ENCODE measurements around the gene RBMS2. TPM values are rescaled to one million over a fixed set of nuclear protein-coding genes. Genes with fewer than 3 reads are reported as not detected.

Gene RBMS2
- total and polyA plus RNA-seq, 4 experiments from 2014 or later = 0.39 to 2.0 (median 1.5) TPM

GRCh38 chr12:56529656-56530055 lies 8.0 kb downstream of the RBMS2 start:
- H3K9me3 ChIP-seq (ENCODE audit: control insufficient read depth in 1 of 2, low read length in 2 of 2) = no peaks in the 10 kb centered on the region
- no peak overlapping the region for H3K4me3 ChIP-seq (ENCODE audit: low read length in 2 of 2)
- H3K27me3 Mint-ChIP-seq = peaks cover 0 to 3% of the 10 kb centered on the region in 2 donors
- POLR2A ChIA-PET (ENCODE audit: partially characterized antibody) = no interaction called here
- DNase-seq = no peak
- H3K4me1 ChIP-seq (ENCODE audit: insufficient read depth, low read length) = no peaks in the 10 kb centered on the region
- no peak overlapping the region for H3K27ac ChIP-seq (ENCODE audit: low read depth, low read length)
- H3K27me3 ChIP-seq (ENCODE audit: insufficient read depth, low read length) = no peaks in the 10 kb centered on the region
- H3K27ac Mint-ChIP-seq = no peak overlapping the region
- H3K9me3 Mint-ChIP-seq = no peaks in the 10 kb centered on the region
- no peaks in the 10 kb centered on the region for H3K4me1 Mint-ChIP-seq
- H3K36me3 Mint-ChIP-seq = no peaks in the 10 kb centered on the region
- no peaks in the 10 kb centered on the region for H3K36me3 ChIP-seq (ENCODE audit: insufficient read depth, low read length)
- intact Hi-C loops (cut with micrococcal nuclease) = no loop called here
- no peak overlapping the region for H3K4me3 Mint-ChIP-seq
- CTCF ChIA-PET (ENCODE audit: partially characterized antibody) = interaction anchor here (1.2 kb wide), 1 partner anchor 16 kb away, joined by 3 read pairs; no protein-coding TSS in a partner anchor

GRCh38 chr12:56530390-56531055 lies 8.9 kb downstream of the RBMS2 start:
- CTCF ChIA-PET (ENCODE audit: partially characterized antibody) = interaction anchor here (1.2 to 2.1 kb wide), 2 partner anchors 17 to 43 kb away, joined by 3 to 8 read pairs; no protein-coding TSS in a partner anchor
- no peaks in the 10 kb centered on the region for H3K36me3 Mint-ChIP-seq
- H3K4me3 ChIP-seq (ENCODE audit: low read length in 2 of 2) = no peak overlapping the region
- H3K4me1 ChIP-seq (ENCODE audit: insufficient read depth, low read length) = no peaks in the 10 kb centered on the region
- H3K9me3 ChIP-seq (ENCODE audit: control insufficient read depth in 1 of 2, low read length in 2 of 2) = no peaks in the 10 kb centered on the region
- POLR2A ChIA-PET (ENCODE audit: partially characterized antibody) = interaction anchor here (1.2 kb wide), 1 partner anchor 16 kb away, joined by 5 read pairs; no protein-coding TSS in a partner anchor
- H3K9me3 Mint-ChIP-seq = no peaks in the 10 kb centered on the region
- peak overlapping the region in 1 of 7 donors; percentile 19 for H3K27ac Mint-ChIP-seq
- no peaks in the 10 kb centered on the region for H3K4me1 Mint-ChIP-seq
- H3K36me3 ChIP-seq (ENCODE audit: insufficient read depth, low read length) = no peaks in the 10 kb centered on the region
- peaks cover 0 to 3% of the 10 kb centered on the region in 2 donors for H3K27me3 Mint-ChIP-seq
- no peak for DNase-seq
- no peak overlapping the region for H3K27ac ChIP-seq (ENCODE audit: low read depth, low read length)
- intact Hi-C loops (cut with micrococcal nuclease) = no loop called here
- no peaks in the 10 kb centered on the region for H3K27me3 ChIP-seq (ENCODE audit: insufficient read depth, low read length)
- H3K4me3 Mint-ChIP-seq = no peak overlapping the region

DNA sequence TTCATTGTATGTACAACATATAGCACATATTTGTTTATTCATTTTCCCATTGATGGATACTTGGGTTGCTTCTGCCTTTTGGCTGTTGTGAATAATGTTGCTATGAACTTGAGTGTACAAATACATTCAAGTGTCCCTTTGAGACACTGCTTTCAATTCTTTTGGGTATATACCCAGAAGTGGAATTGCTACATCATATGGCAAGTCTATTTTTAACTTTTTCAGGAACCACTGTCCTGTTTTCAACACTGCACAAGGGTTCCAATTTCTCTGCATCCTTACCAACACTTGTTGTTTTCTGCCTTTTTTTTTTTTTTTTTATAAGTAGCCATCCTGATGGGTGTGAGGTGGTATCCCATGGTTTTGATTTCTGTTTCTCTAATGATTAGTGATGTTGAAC lies 15.9 kb downstream of the RBMS2 start:
- Mint-ChIP-seq H3K4me3 (no peak overlapping the region), H3K27me3 (no peaks in the 10 kb centered on the region), H3K9me3 (no peaks in the 10 kb centered on the region), H3K36me3 (no peaks in the 10 kb centered on the region), H3K27ac (peak overlapping the region in 1 of 7 donors; percentile 35), H3K4me1 (peaks cover 0 to 2% (median 0%) of the 10 kb centered on the region in 4 donors)
- Histone ChIP-seq H3K27me3 (ENCODE audit: insufficient read depth, low read length) (no peaks in the 10 kb centered on the region), H3K27ac (ENCODE audit: low read depth, low read length) (no peak overlapping the region), H3K4me3 (ENCODE audit: low read length in 2 of 2) (no peak overlapping the region), H3K4me1 (ENCODE audit: insufficient read depth, low read length) (no peaks in the 10 kb centered on the region), H3K9me3 (ENCODE audit: control insufficient read depth in 1 of 2, low read length in 2 of 2) (no peaks in the 10 kb centered on the region), H3K36me3 (ENCODE audit: insufficient read depth, low read length) (no peaks in the 10 kb centered on the region)
- DNase-seq = no peak
- intact Hi-C loops (cut with micrococcal nuclease) = no loop called here
- POLR2A ChIA-PET (ENCODE audit: partially characterized antibody) = no interaction called here
- CTCF ChIA-PET (ENCODE audit: partially characterized antibody) = interaction anchor here (2.5 kb wide), 1 partner anchor 23 kb away, joined by 8 read pairs; no protein-coding TSS in a partner anchor

DNA sequence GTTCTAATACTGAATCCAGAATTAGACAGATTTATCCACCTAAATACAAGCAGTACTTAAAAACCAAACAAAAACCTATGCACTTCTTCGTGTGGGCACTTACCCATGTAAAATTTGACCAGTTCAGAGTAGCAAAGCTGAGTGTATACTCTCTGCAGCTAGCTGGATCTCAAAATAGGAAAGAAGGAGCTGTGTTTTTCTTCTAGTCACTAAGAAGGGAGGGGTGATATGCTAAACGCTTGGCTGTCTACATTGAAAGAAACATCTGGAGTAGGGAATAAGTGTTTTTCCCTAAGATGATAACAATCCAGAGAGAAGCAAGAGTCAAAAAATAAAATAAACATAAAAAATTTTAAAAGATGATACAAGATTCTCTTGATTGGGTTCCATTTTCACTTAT lies 20.0 kb downstream of the RBMS2 start:
- Histone ChIP-seq H3K36me3 (ENCODE audit: insufficient read depth, low read length) (no peaks in the 10 kb centered on the region), H3K4me1 (ENCODE audit: insufficient read depth, low read length) (no peaks in the 10 kb centered on the region), H3K9me3 (ENCODE audit: control insufficient read depth in 1 of 2, low read length in 2 of 2) (no peaks in the 10 kb centered on the region), H3K27ac (ENCODE audit: low read depth, low read length) (no peak overlapping the region), H3K4me3 (ENCODE audit: low read length in 2 of 2) (no peak overlapping the region), H3K27me3 (ENCODE audit: insufficient read depth, low read length) (no peaks in the 10 kb centered on the region)
- no peaks in the 10 kb centered on the region for H3K9me3 Mint-ChIP-seq
- intact Hi-C loops (cut with micrococcal nuclease) = no loop called here
- DNase-seq = no peak
- no peaks in the 10 kb centered on the region for H3K27me3 Mint-ChIP-seq
- POLR2A ChIA-PET (ENCODE audit: partially characterized antibody) = no interaction called here
- H3K4me1 Mint-ChIP-seq = peaks cover 0 to 2% (median 0%) of the 10 kb centered on the region in 4 donors
- H3K4me3 Mint-ChIP-seq = no peak overlapping the region
- H3K27ac Mint-ChIP-seq = no peak overlapping the region
- H3K36me3 Mint-ChIP-seq = no peaks in the 10 kb centered on the region
- CTCF ChIA-PET (ENCODE audit: partially characterized antibody) = no interaction called here

GRCh38 chr12:56542164-56542563 lies 20.5 kb downstream of the RBMS2 start:
- H3K4me1 ChIP-seq (ENCODE audit: insufficient read depth, low read length) = no peaks in the 10 kb centered on the region
- CTCF ChIA-PET (ENCODE audit: partially characterized antibody) = no interaction called here
- Mint-ChIP-seq H3K4me3 (no peak overlapping the region), H3K27me3 (no peaks in the 10 kb centered on the region), H3K4me1 (peaks cover 0 to 1% (median 0%) of the 10 kb centered on the region in 4 donors), H3K27ac (no peak overlapping the region), H3K36me3 (no peaks in the 10 kb centered on the region), H3K9me3 (no peaks in the 10 kb centered on the region)
- H3K27ac ChIP-seq (ENCODE audit: low read depth, low read length) = no peak overlapping the region
- no peak overlapping the region for H3K4me3 ChIP-seq (ENCODE audit: low read length in 2 of 2)
- intact Hi-C loops (cut with micrococcal nuclease) = no loop called here
- H3K9me3 ChIP-seq (ENCODE audit: control insufficient read depth in 1 of 2, low read length in 2 of 2) = no peaks in the 10 kb centered on the region
- DNase-seq = no peak
- POLR2A ChIA-PET (ENCODE audit: partially characterized antibody) = no interaction called here
- no peaks in the 10 kb centered on the region for H3K27me3 ChIP-seq (ENCODE audit: insufficient read depth, low read length)
- H3K36me3 ChIP-seq (ENCODE audit: insufficient read depth, low read length) = no peaks in the 10 kb centered on the region

GRCh38 chr12:56545023-56545604 lies 23.5 kb downstream of the RBMS2 start:
- no peaks in the 10 kb centered on the region for H3K27me3 Mint-ChIP-seq
- POLR2A ChIA-PET (ENCODE audit: partially characterized antibody) = no interaction called here
- Histone ChIP-seq H3K4me3 (ENCODE audit: low read length in 2 of 2) (no peak overlapping the region), H3K4me1 (ENCODE audit: insufficient read depth, low read length) (no peaks in the 10 kb centered on the region), H3K27ac (ENCODE audit: low read depth, low read length) (no peak overlapping the region), H3K36me3 (ENCODE audit: insufficient read depth, low read length) (no peaks in the 10 kb centered on the region), H3K27me3 (ENCODE audit: insufficient read depth, low read length) (no peaks in the 10 kb centered on the region), H3K9me3 (ENCODE audit: control insufficient read depth in 1 of 2, low read length in 2 of 2) (no peaks in the 10 kb centered on the region)
- no peaks in the 10 kb centered on the region for H3K9me3 Mint-ChIP-seq
- H3K36me3 Mint-ChIP-seq = no peaks in the 10 kb centered on the region
- DNase-seq = no peak
- no peaks in the 10 kb centered on the region for H3K4me1 Mint-ChIP-seq
- CTCF ChIA-PET (ENCODE audit: partially characterized antibody) = interaction anchor here (1.0 to 1.1 kb wide), 2 partner anchors 30 to 43 kb away, joined by 3 read pairs; no protein-coding TSS in a partner anchor
- no peak overlapping the region for H3K27ac Mint-ChIP-seq
- intact Hi-C loops (cut with micrococcal nuclease) = no loop called here
- no peak overlapping the region for H3K4me3 Mint-ChIP-seq

DNA sequence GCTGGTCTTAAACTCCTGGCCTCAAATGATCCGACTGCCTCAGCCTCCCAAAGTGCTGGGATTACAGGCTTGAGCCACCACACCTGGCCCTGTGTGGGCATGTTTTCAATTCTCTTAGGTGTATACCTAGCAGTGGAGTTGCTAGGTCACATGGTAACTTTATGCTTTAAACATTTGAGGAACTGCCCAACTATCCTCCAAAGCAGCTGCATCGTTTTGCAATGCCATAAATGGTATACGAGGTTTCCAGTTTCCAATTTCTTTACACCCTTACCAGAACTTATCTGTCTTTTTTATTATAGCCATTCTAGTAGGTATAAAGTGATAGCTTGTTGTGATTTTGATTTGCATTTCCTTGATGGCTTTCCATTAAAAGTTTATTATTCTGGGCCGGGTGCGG lies 25.1 kb downstream of the RBMS2 start:
- Histone ChIP-seq H3K4me1 (ENCODE audit: insufficient read depth, low read length) (no peaks in the 10 kb centered on the region), H3K27me3 (ENCODE audit: insufficient read depth, low read length) (no peaks in the 10 kb centered on the region), H3K36me3 (ENCODE audit: insufficient read depth, low read length) (no peaks in the 10 kb centered on the region), H3K9me3 (ENCODE audit: control insufficient read depth in 1 of 2, low read length in 2 of 2) (no peaks in the 10 kb centered on the region), H3K4me3 (ENCODE audit: low read length in 2 of 2) (no peak overlapping the region), H3K27ac (ENCODE audit: low read depth, low read length) (no peak overlapping the region)
- ChIA-PET CTCF (ENCODE audit: partially characterized antibody) (no interaction called here), POLR2A (ENCODE audit: partially characterized antibody) (interaction anchor here (0.6 kb wide), 1 partner anchor 158 kb away, joined by 3 read pairs; no protein-coding TSS in a partner anchor)
- Mint-ChIP-seq H3K4me3 (no peak overlapping the region), H3K27me3 (peaks cover 0 to 1% of the 10 kb centered on the region in 2 donors), H3K9me3 (no peaks in the 10 kb centered on the region), H3K27ac (no peak overlapping the region), H3K36me3 (no peaks in the 10 kb centered on the region), H3K4me1 (no peaks in the 10 kb centered on the region)
- intact Hi-C loops (cut with micrococcal nuclease) = no loop called here
- DNase-seq = no peak
